ENCODE measurements around the gene LDAH. TPM values are rescaled to one million over a fixed set of nuclear protein-coding genes. Genes with fewer than 3 reads are reported as not detected.

The LDAH gene
- 15.2 and 19.6 TPM in 2 replicates for total RNA-seq (2021)
- long read RNA-seq, transcript LDAH-213 (6 exons, 1,179 nt): minor isoform, 10 of 128 reads
- long read RNA-seq, transcript LDAH-201 (7 exons, 2,907 nt): major isoform, 71 of 128 reads
- long read RNA-seq, transcript LDAH-209 (6 exons, 3,728 nt): minor isoform, 7 of 128 reads
- long read RNA-seq, partial matches to known transcripts: 2 of 128 reads
- long read RNA-seq, other reads (novel, unspliced or antisense): 31 of 128 reads

- H3K56ac ChIP-seq (ENCODE audit: insufficient read length, low read depth, low read length): no peak within 1 kb of the TSS
- WGBS (ENCODE audit: extremely low coverage, insufficient read length, low lambda C conversion rate): no CpG with 5 or more reads among the region's 46 CpGs
These were observed at the start of gene LDAH for GRCh38 chr2:20822535-20823490. LDAH (minus strand) TSS chr2:20823101; CDS start chr2:20801463, 21,638 bp downstream.

More at GRCh38 chr2:20822535-20823490, at the start of gene LDAH:
- Histone ChIP-seq H3K79me2 (ENCODE audit: insufficient read depth, low read length) (peaks cover 5% of the 10 kb centered on the region; the same call in 1 of the 2 replicates), H3K27ac (ENCODE audit: insufficient read length, low read depth, low read length) (peak within 1 kb of the TSS; percentile 10), H3K4ac (ENCODE audit: low read depth, low read length) (peak within 1 kb of the TSS; percentile 68; the same call in 1 of the 2 replicates), H2AK5ac (ENCODE audit: insufficient read length, low read length) (no peak within 1 kb of the TSS), H4K5ac (ENCODE audit: insufficient read length, low read depth, low read length) (peak within 1 kb of the TSS; percentile 57), H3K27me3 (ENCODE audit: insufficient read depth, low read length) (no peaks in the 10 kb centered on the region), H4K8ac (replicated peaks; ENCODE audit: insufficient read length, low read depth, low read length) (no peak within 1 kb of the TSS), H4K20me1 (ENCODE audit: control insufficient read depth, insufficient read depth, insufficient read length) (no peaks in the 10 kb centered on the region), H3K79me1 (ENCODE audit: insufficient read depth, low read depth, low read length, poor library complexity, severe bottlenecking) (peaks cover under 1% of the 10 kb centered on the region), H3T11ph (ENCODE audit: low read length) (peak within 1 kb of the TSS; percentile 84), H2BK20ac (ENCODE audit: low read depth, low read length, poor library complexity, severe bottlenecking) (no peak within 1 kb of the TSS), H2BK15ac (ENCODE audit: low read depth, low read length) (no peak within 1 kb of the TSS), H3K4me2 (ENCODE audit: insufficient read depth, insufficient read length, low read length) (peak within 1 kb of the TSS; percentile 70), H3K23me2 (ENCODE audit: insufficient read length, low read depth, low read length, poor library complexity, severe bottlenecking) (peaks cover 4% of the 10 kb centered on the region), H3K14ac (ENCODE audit: insufficient read depth, low read length) (peak within 1 kb of the TSS; percentile 98), H3K9me3 (ENCODE audit: control insufficient read depth, low read depth, low read length) (no peaks in the 10 kb centered on the region), H2BK120ac (ENCODE audit: low read depth, low read length, poor library complexity, severe bottlenecking) (peak within 1 kb of the TSS; percentile 74), H2AFZ (ENCODE audit: low read length) (peak within 1 kb of the TSS; percentile 81), H3K18ac (ENCODE audit: insufficient read length, low read depth, low read length) (peak within 1 kb of the TSS; percentile 90), H3K9ac (ENCODE audit: extremely low read depth, insufficient read length, low read length) (peak within 1 kb of the TSS; percentile 100), H3K23ac (ENCODE audit: insufficient read length, low read depth, low read length) (no peak within 1 kb of the TSS), H2BK12ac (ENCODE audit: insufficient read length, low read depth, low read length) (no peak within 1 kb of the TSS), H4K91ac (ENCODE audit: insufficient read length, low read depth, low read length) (no peak within 1 kb of the TSS), H3K4me1 (ENCODE audit: insufficient read depth, low read length) (no peaks in the 10 kb centered on the region), H2BK5ac (ENCODE audit: insufficient read length, low read length) (no peak within 1 kb of the TSS)
- Mint-ChIP-seq H3K27ac (peak within 1 kb of the TSS; percentile 41 to 99 (median 98)), H3K9me3 (no peaks in the 10 kb centered on the region; a peak in 2 of 5 replicates), H3K36me3 (ENCODE audit: insufficient read depth in 1 of 3, low read depth in 3 of 3) (no peaks in the 10 kb centered on the region; a peak in 2 of 7 replicates), H3K4me1 (peaks cover 0 to 5% of the 10 kb centered on the region in 2 experiments; a peak in 3 of 4 replicates), H3K4me3 (peak within 1 kb of the TSS; percentile 96), H3K27me3 (ENCODE audit: low read depth) (peaks cover 32% of the 10 kb centered on the region)
- peak; percentile 96 for DNase-seq
- no peak for TF ChIP-seq CTCF (conservative IDR thresholded peaks at IDR 0.05)
